HCT116 (cell line): ENCODE results near the gene MAPK1. TPM values are rescaled to one million over a fixed set of nuclear protein-coding genes. Genes with fewer than 3 reads are reported as not detected.

ENCODE experiments used
- ATAC-seq: fragments of 200-7000 bp; cut with Tn5 transposase; 2 replicates; pipeline ENCODE4 v1.9.1; 2020; ENCODE audit warnings: mild to moderate bottlenecking, moderate library complexity
- BruUV-seq: library from RNA; stranded (reverse); fragments of 400-500 nt; replicated peaks from 2 replicates; lab custom pipeline; 2021; lab: Mats Ljungman, UMichigan
- CTCF ChIA-PET: fragments of 300-600 bp; sonication (Branson Sonifier 250); formaldehyde crosslinking; loops from one replicate; lab custom pipeline; 2021; ENCODE audit warnings: antibody characterized with exemption; lab: Charles Lee
- POLR2A ChIA-PET: fragments of 300-600, 350-600 bp; sonication (Branson Sonifier 250); formaldehyde crosslinking; loops from one replicate; lab custom pipeline; 2021; ENCODE audit warnings: antibody characterized with exemption; lab: Charles Lee
- RAD21 ChIA-PET, 2 experiments: fragments of 300-600 bp; sonication (Branson Sonifier 250); formaldehyde crosslinking; loops; one replicate each; lab custom pipeline; 2023; ENCODE audit warnings: low total read pairs in 2 of 2; ENCODE audit not compliant: uncharacterized antibody in 2 of 2, unreplicated experiment in 2 of 2, low non-redundant PET in 1 of 2; lab: Charles Lee
- DNase-seq: peaks from one replicate; pipeline ENCODE4 v3.0.0-alpha.2; 2010; ENCODE audit warnings: low read depth, low spot score
- H2AFZ ChIP-seq: fragments of 200-600 bp; shearing (Covaris generic), sonication (generic); 2 replicates; pipeline ENCODE4 v1.6.1; 2017; ENCODE audit warnings: low read depth, mixed run types, mixed read lengths, antibody characterized with exemption, low read length; ENCODE audit not compliant: poor library complexity, severe bottlenecking
- H3K27ac ChIP-seq: 2 replicates; pipeline ENCODE4 v1.5.1; 2012; ENCODE audit warnings: low read depth, low read length
- H3K27me3 ChIP-seq: fragments of 200-600 bp; sonication (generic); 2 replicates; pipeline ENCODE4 v1.6.1; 2016; ENCODE audit warnings: mixed run types, low read length, mixed read lengths; ENCODE audit not compliant: insufficient read depth
- H3K36me3 ChIP-seq, 2 experiments: fragments of 200-500 bp in 1 of 2; fragments of 200-600 bp in 1 of 2; sonication (Bioruptor generic) in 1 of 2; sonication (generic) in 1 of 2; 2 replicates each; pipeline versions ENCODE4 v1.5.1 to v1.6.1; 2014 to 2016; ENCODE audit warnings: low read length in 2 of 2, inconsistent platforms in 1 of 2, mixed read lengths in 1 of 2, mixed run types in 1 of 2; ENCODE audit not compliant: insufficient read depth in 2 of 2, control insufficient read depth in 1 of 2
- H3K4me1 ChIP-seq, 2 experiments: fragments of 200-600 bp in 1 of 2; sonication (generic) in 1 of 2; 2 replicates each; pipeline versions ENCODE4 v1.5.1 to v1.6.1; 2012 to 2017; ENCODE audit warnings: low read length in 2 of 2, inconsistent platforms in 1 of 2, mild to moderate bottlenecking in 1 of 2, mixed read lengths in 1 of 2, mixed run types in 1 of 2, moderate library complexity in 1 of 2; ENCODE audit not compliant: insufficient read depth in 2 of 2, control insufficient read depth in 1 of 2
- H3K4me2 ChIP-seq: fragments of 200-600 bp; sonication (generic); 2 replicates; pipeline ENCODE4 v1.6.1; 2017; ENCODE audit warnings: mixed run types, low read length, mixed read lengths
- H3K4me3 ChIP-seq, 2 experiments: fragments of 200-600 bp in 1 of 2; sonication (generic) in 1 of 2; replicated peaks in 1 of 2; 2 replicates each; pipeline ENCODE4 v1.5.1; 2011 to 2016; ENCODE audit warnings: low read length in 2 of 2, control low read depth in 1 of 2, low read depth in 1 of 2, mild to moderate bottlenecking in 1 of 2, mixed read lengths in 1 of 2, mixed run types in 1 of 2
- H3K79me2 ChIP-seq: fragments of 200-600 bp; sonication (generic); 2 replicates; pipeline ENCODE4 v1.6.1; 2017; ENCODE audit warnings: mild to moderate bottlenecking, mixed run types, low read length, moderate library complexity, mixed read lengths; ENCODE audit not compliant: insufficient read depth
- H3K9ac ChIP-seq: fragments of 200-600 bp; sonication (generic); 2 replicates; pipeline ENCODE4 v1.6.1; 2016; ENCODE audit warnings: low read length, mixed read lengths
- H3K9me2 ChIP-seq: fragments of 200-600 bp; sonication (generic), shearing (Covaris generic); 2 replicates; pipeline ENCODE4 v1.6.1; 2017; ENCODE audit warnings: mixed run types, mild to moderate bottlenecking, moderate library complexity; ENCODE audit not compliant: insufficient read depth
- H3K9me3 ChIP-seq, 2 experiments: fragments of 200-500 bp in 1 of 2; fragments of 200-600 bp in 1 of 2; sonication (Bioruptor generic) in 1 of 2; sonication (generic) in 1 of 2; 2 replicates each; pipeline ENCODE4 v1.6.1; 2014 to 2017; ENCODE audit warnings: low read length in 2 of 2, mixed read lengths in 2 of 2, inconsistent platforms in 1 of 2, low read depth in 1 of 2, mild to moderate bottlenecking in 1 of 2, mixed run types in 1 of 2, moderate library complexity in 1 of 2; ENCODE audit not compliant: control insufficient read depth in 1 of 2, insufficient read depth in 1 of 2
- H4K20me1 ChIP-seq: fragments of 200-600 bp; sonication (generic), shearing (Covaris generic); 2 replicates; pipeline ENCODE4 v1.6.1; 2017; ENCODE audit warnings: mixed run types, mild to moderate bottlenecking, moderate library complexity; ENCODE audit not compliant: insufficient read depth
- ATF3 ChIP-seq: IDR thresholded peaks from 2 replicates; pipeline ENCODE4 v1.6.1; 2012
- CBX3 ChIP-seq: IDR thresholded peaks from 2 replicates; pipeline ENCODE4 v1.6.1; 2012; ENCODE audit warnings: low read depth
- CEBPB ChIP-seq: IDR thresholded peaks from 2 replicates; pipeline ENCODE4 v1.6.1; 2012; ENCODE audit warnings: low read depth
- EGR1 ChIP-seq: IDR thresholded peaks from 2 replicates; pipeline ENCODE4 v1.6.1; 2012; ENCODE audit warnings: low read depth
- ELF1 ChIP-seq: IDR thresholded peaks from 2 replicates; pipeline ENCODE4 v1.6.1; 2012; ENCODE audit warnings: low read depth, borderline replicate concordance
- EZH2 ChIP-seq: fragments of 200-600 bp; sonication (generic); IDR thresholded peaks from 2 replicates; pipeline ENCODE4 v1.6.1; 2017; ENCODE audit warnings: antibody characterized with exemption, mixed run types
- EZH2phosphoT487 ChIP-seq: fragments of 200-600 bp; IDR thresholded peaks from 2 replicates; pipeline ENCODE4 v1.6.1; 2018; ENCODE audit warnings: antibody characterized with exemption, borderline replicate concordance
- FOSL1 ChIP-seq: IDR thresholded peaks from 2 replicates; pipeline ENCODE4 v1.6.1; 2012; ENCODE audit warnings: low read depth
- JUND ChIP-seq: IDR thresholded peaks from 2 replicates; pipeline ENCODE4 v1.6.1; 2012
- MAX ChIP-seq: IDR thresholded peaks from 2 replicates; pipeline ENCODE4 v1.6.1; 2012
- POLR2AphosphoS5 ChIP-seq: IDR thresholded peaks from 2 replicates; pipeline ENCODE4 v1.6.1; 2011; ENCODE audit warnings: mild to moderate bottlenecking, low read depth, low read length, moderate library complexity
- RAD21 ChIP-seq: IDR thresholded peaks from 2 replicates; pipeline ENCODE4 v1.6.1; 2012; ENCODE audit warnings: low read depth, mild to moderate bottlenecking
- REST ChIP-seq: IDR thresholded peaks from 2 replicates; pipeline ENCODE4 v1.6.1; 2012; ENCODE audit warnings: low read depth
- SIN3A ChIP-seq: IDR thresholded peaks from 2 replicates; pipeline ENCODE4 v1.6.1; 2012; ENCODE audit warnings: low read depth
- SP1 ChIP-seq: IDR thresholded peaks from 2 replicates; pipeline ENCODE4 v1.6.1; 2012; ENCODE audit warnings: low read depth
- SRF ChIP-seq: IDR thresholded peaks from 2 replicates; pipeline ENCODE4 v1.6.1; 2012; ENCODE audit warnings: low read depth
- TCF7L2 ChIP-seq: IDR thresholded peaks from 2 replicates; pipeline ENCODE4 v1.7.0; 2011; ENCODE audit warnings: borderline replicate concordance, inconsistent platforms; ENCODE audit not compliant: insufficient read depth, insufficient read length; ENCODE audit errors: extremely low read depth
- YY1 ChIP-seq: IDR thresholded peaks from 2 replicates; pipeline ENCODE4 v1.6.1; 2011; ENCODE audit warnings: low read length, low read depth, moderate library complexity, mild to moderate bottlenecking; ENCODE audit not compliant: insufficient replicate concordance; ENCODE audit errors: extremely low read depth
- ZNF274 ChIP-seq: fragments of 200-500 bp; sonication (Bioruptor generic); IDR thresholded peaks from 2 replicates; pipeline ENCODE4 v1.6.1; 2014; ENCODE audit warnings: mild to moderate bottlenecking, low read depth, low read length, inconsistent platforms
- intact Hi-C: fragments of 100-400 bp; cut with micrococcal nuclease; formaldehyde crosslinking; loops from 2 replicates; pipeline ENCODE4 v1.10.0; 2022
- total RNA-seq: library from RNA; stranded (reverse); gene quantifications from one replicate; pipeline ENCODE4 v1.2.1, GENCODE V29; 2021; ENCODE audit not compliant: unreplicated experiment

Gene MAPK1
- total RNA-seq, 1 experiment from 2014 or later: 137 TPM

GRCh38 chr22:21827628-21828267 is 39.7 kb downstream of the MAPK1 start (continued):
- no peak for TF ChIP-seq EZH2phosphoT487

- ChIA-PET CTCF (no interaction called here), RAD21 (no interaction called here)
- BruUV-seq: no TSS peak
Observed at GRCh38 chr22:21826204-21826603, 41.2 kb downstream of the MAPK1 start.

More at GRCh38 chr22:21826204-21826603, 41.2 kb downstream of the MAPK1 start:
- no peak for TF ChIP-seq FOSL1
- no peak for TF ChIP-seq SRF
- no peak for TF ChIP-seq YY1
- TF ChIP-seq MAX: no peak
- TF ChIP-seq TCF7L2: no peak
- TF ChIP-seq JUND: no peak
- no peak for TF ChIP-seq ZNF274
- TF ChIP-seq SIN3A: no peak
- TF ChIP-seq SP1: no peak
- no peak for TF ChIP-seq ATF3
- TF ChIP-seq POLR2AphosphoS5: no peak
- TF ChIP-seq EGR1: no peak
- no peak for TF ChIP-seq CBX3
- no peak for TF ChIP-seq EZH2
- no peak for TF ChIP-seq REST
- TF ChIP-seq CEBPB: no peak
- TF ChIP-seq ELF1: no peak
- no peak for TF ChIP-seq RAD21
- H3K4me3 ChIP-seq: no peak overlapping the region
- no peak overlapping the region for H3K9ac ChIP-seq
- intact Hi-C loops: no loop called here
- POLR2A ChIA-PET: no interaction called here
- H3K9me2 ChIP-seq: no peaks in the 10 kb centered on the region
- no peak overlapping the region for H3K4me2 ChIP-seq
- peaks cover 4% of the 10 kb centered on the region; the same call in 1 of the 2 replicates for H4K20me1 ChIP-seq
- DNase-seq (no peak), ATAC-seq (no peak)
- H3K27me3 ChIP-seq: no peaks in the 10 kb centered on the region
- H3K27ac ChIP-seq: no peak overlapping the region
- H3K4me1 ChIP-seq: no peaks in the 10 kb centered on the region
- H2AFZ ChIP-seq: no peak overlapping the region
- H3K9me3 ChIP-seq: no peaks in the 10 kb centered on the region
- peaks cover 98% of the 10 kb centered on the region for H3K79me2 ChIP-seq
- no peaks in the 10 kb centered on the region for H3K36me3 ChIP-seq
